ENCODE measurements around the gene PLEKHA8.

DNA sequence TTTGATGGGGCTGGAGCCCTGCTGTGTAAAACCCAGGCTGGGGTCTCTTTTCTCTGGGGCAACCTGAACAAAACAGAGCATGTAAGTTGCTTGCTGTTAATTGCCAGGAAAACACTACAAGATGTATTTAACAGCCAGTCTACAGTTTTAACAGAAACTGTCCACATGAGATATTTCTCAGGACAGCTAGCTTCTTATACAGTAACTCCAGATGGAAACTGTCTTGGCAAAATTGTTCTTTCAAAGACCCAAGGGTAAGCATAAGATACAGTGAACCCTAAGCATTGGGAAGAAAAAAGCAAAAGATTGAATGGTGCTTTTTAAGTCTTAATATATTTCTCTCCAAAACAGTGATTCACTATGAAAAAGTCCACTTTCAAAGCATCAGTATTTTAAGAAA is 9.8 kb upstream of the PLEKHA8 start:
- TF ChIP-seq ZNF622 (IDR thresholded peaks at IDR 0.05): no peak
- TF ChIP-seq HCFC1 (IDR thresholded peaks at IDR 0.05; ENCODE audit: low read length): no peak
- TF ChIP-seq, protein P1, sequence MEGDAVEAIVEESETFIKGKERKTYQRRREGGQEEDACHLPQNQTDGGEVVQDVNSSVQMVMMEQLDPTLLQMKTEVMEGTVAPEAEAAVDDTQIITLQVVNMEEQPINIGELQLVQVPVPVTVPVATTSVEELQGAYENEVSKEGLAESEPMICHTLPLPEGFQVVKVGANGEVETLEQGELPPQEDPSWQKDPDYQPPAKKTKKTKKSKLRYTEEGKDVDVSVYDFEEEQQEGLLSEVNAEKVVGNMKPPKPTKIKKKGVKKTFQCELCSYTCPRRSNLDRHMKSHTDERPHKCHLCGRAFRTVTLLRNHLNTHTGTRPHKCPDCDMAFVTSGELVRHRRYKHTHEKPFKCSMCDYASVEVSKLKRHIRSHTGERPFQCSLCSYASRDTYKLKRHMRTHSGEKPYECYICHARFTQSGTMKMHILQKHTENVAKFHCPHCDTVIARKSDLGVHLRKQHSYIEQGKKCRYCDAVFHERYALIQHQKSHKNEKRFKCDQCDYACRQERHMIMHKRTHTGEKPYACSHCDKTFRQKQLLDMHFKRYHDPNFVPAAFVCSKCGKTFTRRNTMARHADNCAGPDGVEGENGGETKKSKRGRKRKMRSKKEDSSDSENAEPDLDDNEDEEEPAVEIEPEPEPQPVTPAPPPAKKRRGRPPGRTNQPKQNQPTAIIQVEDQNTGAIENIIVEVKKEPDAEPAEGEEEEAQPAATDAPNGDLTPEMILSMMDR (IDR thresholded peaks at IDR 0.05 in 2 of 3, conservative IDR thresholded peaks at IDR 0.05 in 1 of 3; ENCODE audit: control insufficient read depth in 2 of 3, extremely low read depth in 1 of 3, insufficient read depth in 1 of 3, low read depth in 3 of 3, low read length in 3 of 3): no peak
- no peak for TF ChIP-seq POLR2A (IDR thresholded peaks at IDR 0.05; ENCODE audit: low read depth, low read length)
- no peak for TF ChIP-seq EZH2 (IDR thresholded peaks at IDR 0.05; ENCODE audit: borderline replicate concordance, control insufficient read depth, low read depth, low read length)
- TF ChIP-seq, protein P2, sequence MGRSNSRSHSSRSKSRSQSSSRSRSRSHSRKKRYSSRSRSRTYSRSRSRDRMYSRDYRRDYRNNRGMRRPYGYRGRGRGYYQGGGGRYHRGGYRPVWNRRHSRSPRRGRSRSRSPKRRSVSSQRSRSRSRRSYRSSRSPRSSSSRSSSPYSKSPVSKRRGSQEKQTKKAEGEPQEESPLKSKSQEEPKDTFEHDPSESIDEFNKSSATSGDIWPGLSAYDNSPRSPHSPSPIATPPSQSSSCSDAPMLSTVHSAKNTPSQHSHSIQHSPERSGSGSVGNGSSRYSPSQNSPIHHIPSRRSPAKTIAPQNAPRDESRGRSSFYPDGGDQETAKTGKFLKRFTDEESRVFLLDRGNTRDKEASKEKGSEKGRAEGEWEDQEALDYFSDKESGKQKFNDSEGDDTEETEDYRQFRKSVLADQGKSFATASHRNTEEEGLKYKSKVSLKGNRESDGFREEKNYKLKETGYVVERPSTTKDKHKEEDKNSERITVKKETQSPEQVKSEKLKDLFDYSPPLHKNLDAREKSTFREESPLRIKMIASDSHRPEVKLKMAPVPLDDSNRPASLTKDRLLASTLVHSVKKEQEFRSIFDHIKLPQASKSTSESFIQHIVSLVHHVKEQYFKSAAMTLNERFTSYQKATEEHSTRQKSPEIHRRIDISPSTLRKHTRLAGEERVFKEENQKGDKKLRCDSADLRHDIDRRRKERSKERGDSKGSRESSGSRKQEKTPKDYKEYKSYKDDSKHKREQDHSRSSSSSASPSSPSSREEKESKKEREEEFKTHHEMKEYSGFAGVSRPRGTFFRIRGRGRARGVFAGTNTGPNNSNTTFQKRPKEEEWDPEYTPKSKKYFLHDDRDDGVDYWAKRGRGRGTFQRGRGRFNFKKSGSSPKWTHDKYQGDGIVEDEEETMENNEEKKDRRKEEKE (IDR thresholded peaks at IDR 0.05): no peak
- no peak for TF ChIP-seq POLR2AphosphoS2 (IDR thresholded peaks at IDR 0.05; ENCODE audit: low read depth, low read length)
- TF ChIP-seq SKIL (IDR thresholded peaks at IDR 0.05; ENCODE audit: low read depth, poor library complexity, severe bottlenecking): no peak
- TF ChIP-seq EGR1 (IDR thresholded peaks at IDR 0.05; ENCODE audit: borderline replicate concordance in 1 of 2, low read depth in 2 of 2, low read length in 2 of 2): no peak
